Activated CD8-positive, alpha-beta T cell treated with anti-CD3 and anti-CD28 coated beads for 36 hours (primary cell): ENCODE measurements around the gene DDX51. TPM values are rescaled to one million over a fixed set of nuclear protein-coding genes. Genes with fewer than 3 reads are reported as not detected.

Source experiments
- ATAC-seq: fragments of 200-7000 bp; cut with Tn5 transposase; one replicate; pipeline ENCODE4 v1.10.0; 2021; ENCODE audit warnings: mild to moderate bottlenecking, moderate library complexity
- CTCF ChIA-PET: fragments of 350-600 bp; sonication (Branson Sonifier 250); formaldehyde crosslinking; loops from one replicate; lab custom pipeline; 2021; ENCODE audit warnings: antibody characterized with exemption; lab: Charles Lee
- POLR2A ChIA-PET: fragments of 350-600 bp; sonication (Branson Sonifier 250); formaldehyde crosslinking; loops from one replicate; lab custom pipeline; 2021; ENCODE audit warnings: antibody characterized with exemption; lab: Charles Lee
- DNase-seq: peaks from one replicate; pipeline ENCODE4 v3.0.0-alpha.2; 2020
- H3K27ac Mint-ChIP-seq: one replicate; pipeline ENCODE4 v1.8.0; 2021; ENCODE audit warnings: mild to moderate bottlenecking, mixed read lengths
- H3K27me3 Mint-ChIP-seq: one replicate; pipeline ENCODE4 v1.8.0; 2021; ENCODE audit warnings: mixed read lengths
- H3K36me3 Mint-ChIP-seq: one replicate; pipeline ENCODE4 v1.8.0; 2021; ENCODE audit warnings: low read depth, mixed read lengths
- H3K4me1 Mint-ChIP-seq: one replicate; pipeline ENCODE4 v1.8.0; 2021; ENCODE audit warnings: low read depth, mixed read lengths
- H3K4me3 Mint-ChIP-seq: one replicate; pipeline ENCODE4 v1.8.0; 2021; ENCODE audit warnings: mild to moderate bottlenecking, moderate library complexity, mixed read lengths
- H3K9me3 Mint-ChIP-seq: one replicate; pipeline ENCODE4 v1.8.0; 2021; ENCODE audit warnings: mixed read lengths
- intact Hi-C: fragments of 100-400 bp; cut with micrococcal nuclease; formaldehyde crosslinking; loops from one replicate; pipeline ENCODE4 v1.10.0; 2022
- total RNA-seq, 2 experiments: library from RNA; stranded (reverse); gene quantifications; one replicate each; pipeline ENCODE4 v1.2.3, GENCODE V29; 2021
- TF ChIP-seq, protein P1 (sequence below): fragments of 200-600 bp; IDR thresholded peaks from one replicate; pipeline ENCODE4 v1.8.0; 2022; ENCODE audit warnings: antibody characterized with exemption, mild to moderate bottlenecking

The DDX51 gene
- total RNA-seq, 2 experiments from 2014 or later, result 24.1 to 25.5 TPM

DNA sequence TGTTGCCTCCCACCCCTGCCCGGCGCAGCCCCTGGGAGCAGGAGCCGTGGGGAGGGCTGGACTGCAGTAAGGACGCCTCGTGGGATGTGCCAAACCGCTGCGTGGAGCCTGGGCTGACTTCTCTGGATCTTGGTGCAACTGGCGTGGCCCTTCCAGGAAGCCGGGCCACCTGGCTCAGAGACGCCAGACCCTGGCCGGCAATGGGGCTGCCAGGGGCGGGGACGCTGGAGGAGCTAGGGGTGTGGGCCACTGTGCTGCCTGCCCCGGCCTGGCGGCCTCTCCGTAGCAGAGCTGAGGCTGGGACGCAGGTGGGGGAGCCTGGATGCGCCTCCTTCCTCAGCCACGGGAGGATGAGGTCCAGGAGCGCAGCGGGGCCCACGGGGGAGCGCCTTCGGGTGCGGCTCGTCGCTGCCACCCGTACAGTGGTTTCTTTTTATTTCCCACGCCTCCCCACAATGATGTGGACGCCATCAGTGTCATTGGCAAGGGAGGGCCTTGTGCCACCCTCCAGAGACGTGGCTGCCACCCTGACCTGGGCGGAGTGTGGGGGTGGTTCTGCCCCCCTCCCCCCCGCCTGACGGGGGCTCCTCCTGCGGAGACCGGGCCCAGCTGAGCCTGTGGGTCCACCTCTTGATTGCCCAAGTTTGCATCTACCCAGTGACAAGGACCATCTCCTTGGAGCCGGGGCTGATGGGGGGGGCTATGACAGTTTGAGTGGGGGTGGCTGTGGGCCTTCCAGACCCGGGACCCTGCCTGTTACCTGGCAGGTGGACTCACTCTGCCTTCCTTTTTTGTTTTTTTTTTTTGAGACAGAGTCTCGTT lies 11.3 kb downstream of the DDX51 start:
- POLR2A ChIA-PET, result interaction anchor here (1.0 kb wide), 1 partner anchor 9 kb away, joined by 3 read pairs; no protein-coding TSS in a partner anchor
- H3K36me3 Mint-ChIP-seq, result peaks cover 16% of the 10 kb centered on the region
- H3K4me1 Mint-ChIP-seq, result no peaks in the 10 kb centered on the region
- TF ChIP-seq, protein P1, sequence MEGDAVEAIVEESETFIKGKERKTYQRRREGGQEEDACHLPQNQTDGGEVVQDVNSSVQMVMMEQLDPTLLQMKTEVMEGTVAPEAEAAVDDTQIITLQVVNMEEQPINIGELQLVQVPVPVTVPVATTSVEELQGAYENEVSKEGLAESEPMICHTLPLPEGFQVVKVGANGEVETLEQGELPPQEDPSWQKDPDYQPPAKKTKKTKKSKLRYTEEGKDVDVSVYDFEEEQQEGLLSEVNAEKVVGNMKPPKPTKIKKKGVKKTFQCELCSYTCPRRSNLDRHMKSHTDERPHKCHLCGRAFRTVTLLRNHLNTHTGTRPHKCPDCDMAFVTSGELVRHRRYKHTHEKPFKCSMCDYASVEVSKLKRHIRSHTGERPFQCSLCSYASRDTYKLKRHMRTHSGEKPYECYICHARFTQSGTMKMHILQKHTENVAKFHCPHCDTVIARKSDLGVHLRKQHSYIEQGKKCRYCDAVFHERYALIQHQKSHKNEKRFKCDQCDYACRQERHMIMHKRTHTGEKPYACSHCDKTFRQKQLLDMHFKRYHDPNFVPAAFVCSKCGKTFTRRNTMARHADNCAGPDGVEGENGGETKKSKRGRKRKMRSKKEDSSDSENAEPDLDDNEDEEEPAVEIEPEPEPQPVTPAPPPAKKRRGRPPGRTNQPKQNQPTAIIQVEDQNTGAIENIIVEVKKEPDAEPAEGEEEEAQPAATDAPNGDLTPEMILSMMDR, result no peak
- no peak overlapping the region for H3K27ac Mint-ChIP-seq
- H3K4me3 Mint-ChIP-seq, result no peak overlapping the region
- H3K9me3 Mint-ChIP-seq, result no peaks in the 10 kb centered on the region
- no peak for ATAC-seq
- no peak for DNase-seq
- CTCF ChIA-PET, result interaction anchor here (1.1 kb wide), 1 partner anchor 21 kb away, joined by 3 read pairs; no protein-coding TSS in a partner anchor
- no peaks in the 10 kb centered on the region for H3K27me3 Mint-ChIP-seq
- intact Hi-C loops, result no loop called here

DNA sequence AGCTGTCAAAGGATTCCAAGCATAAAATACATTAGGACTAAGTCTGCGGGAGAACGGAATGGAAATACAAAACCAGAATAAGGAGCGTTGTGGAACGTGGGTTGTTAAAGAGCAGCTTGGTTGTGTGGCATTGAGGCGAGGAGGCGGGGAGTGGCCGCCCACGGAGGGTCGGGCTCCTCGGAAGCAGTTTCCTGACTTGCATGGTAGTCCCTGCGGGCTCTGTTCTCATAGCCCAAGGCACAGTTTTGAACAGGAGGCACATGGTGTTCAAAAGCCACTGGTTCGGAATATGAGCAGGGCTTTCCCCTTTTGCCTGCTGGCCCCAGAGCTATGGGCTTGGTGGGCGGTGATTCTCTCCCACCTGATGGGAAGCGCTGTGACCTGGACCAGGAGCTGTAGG lies 12.2 kb downstream of the DDX51 start:
- Mint-ChIP-seq H3K36me3 (peaks cover 23% of the 10 kb centered on the region), H3K27me3 (no peaks in the 10 kb centered on the region), H3K9me3 (no peaks in the 10 kb centered on the region), H3K4me1 (no peaks in the 10 kb centered on the region), H3K27ac (no peak overlapping the region), H3K4me3 (no peak overlapping the region)
- ChIA-PET POLR2A (interaction anchor here (1.0 kb wide), 2 partner anchors 10 to 13 kb away, joined by 3 read pairs; no protein-coding TSS in a partner anchor), CTCF (no interaction called here)
- ATAC-seq, result no peak
- TF ChIP-seq, protein P1, result no peak
- intact Hi-C loops, result no loop called here
- DNase-seq, result no peak

DNA sequence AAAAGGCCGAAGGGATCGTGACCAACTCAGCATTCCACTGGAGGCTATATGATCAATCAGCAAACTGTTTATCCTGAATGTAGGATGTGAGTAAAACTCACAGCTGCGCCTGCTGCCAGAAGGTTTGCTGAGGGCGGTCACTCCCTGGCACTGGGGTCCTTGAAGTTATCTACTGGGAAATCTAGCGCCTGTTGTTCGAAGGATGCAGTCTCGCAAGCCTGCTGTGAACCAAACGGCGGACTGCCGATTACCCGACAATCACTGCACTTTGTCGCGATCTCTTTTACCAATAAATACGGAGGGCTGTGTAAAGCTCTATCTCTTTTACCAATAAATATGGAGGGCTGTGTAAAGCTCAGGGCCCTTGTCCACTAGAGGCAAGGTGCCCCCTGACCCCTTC lies 12.9 kb downstream of the DDX51 start:
- ATAC-seq, result no peak
- CTCF ChIA-PET, result no interaction called here
- Mint-ChIP-seq H3K9me3 (no peaks in the 10 kb centered on the region), H3K4me3 (no peak overlapping the region), H3K27me3 (no peaks in the 10 kb centered on the region), H3K4me1 (no peaks in the 10 kb centered on the region), H3K27ac (no peak overlapping the region), H3K36me3 (peaks cover 30% of the 10 kb centered on the region)
- intact Hi-C loops, result no loop called here
- POLR2A ChIA-PET, result interaction anchor here (1.0 kb wide), 1 partner anchor 14 kb away, joined by 3 read pairs; no protein-coding TSS in a partner anchor
- no peak for DNase-seq
- TF ChIP-seq, protein P1, result no peak

DNA sequence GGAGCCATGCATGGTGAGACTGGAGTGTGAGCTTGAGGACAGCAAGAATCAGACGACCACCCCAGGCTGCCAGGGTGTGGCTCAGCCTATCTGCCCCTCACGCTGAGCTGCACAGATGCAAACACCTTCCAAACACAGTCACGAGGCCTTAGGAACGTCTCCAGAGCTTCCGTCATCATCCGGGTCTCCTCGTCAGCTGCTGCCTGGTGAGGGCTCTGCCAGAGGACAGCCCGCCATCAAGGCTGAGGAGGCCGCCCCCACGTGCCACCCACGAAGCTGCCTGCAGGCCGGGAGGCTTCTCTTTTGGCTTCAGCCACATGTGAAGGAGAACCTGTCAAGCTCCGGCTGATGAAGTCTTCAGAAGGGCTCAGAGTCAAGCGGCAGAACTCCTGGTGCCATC lies 13.4 kb downstream of the DDX51 start:
- intact Hi-C loops, result no loop called here
- POLR2A ChIA-PET, result interaction anchor here (0.6 kb wide), 1 partner anchor 241 kb away, joined by 3 read pairs; no protein-coding TSS in a partner anchor
- TF ChIP-seq, protein P1, result no peak
- H3K9me3 Mint-ChIP-seq, result no peaks in the 10 kb centered on the region
- no peak overlapping the region for H3K4me3 Mint-ChIP-seq
- H3K4me1 Mint-ChIP-seq, result no peaks in the 10 kb centered on the region
- ATAC-seq (no peak), DNase-seq (no peak)
- no peak overlapping the region for H3K27ac Mint-ChIP-seq
- no peaks in the 10 kb centered on the region for H3K27me3 Mint-ChIP-seq
- peaks cover 34% of the 10 kb centered on the region for H3K36me3 Mint-ChIP-seq
- CTCF ChIA-PET, result no interaction called here

DNA sequence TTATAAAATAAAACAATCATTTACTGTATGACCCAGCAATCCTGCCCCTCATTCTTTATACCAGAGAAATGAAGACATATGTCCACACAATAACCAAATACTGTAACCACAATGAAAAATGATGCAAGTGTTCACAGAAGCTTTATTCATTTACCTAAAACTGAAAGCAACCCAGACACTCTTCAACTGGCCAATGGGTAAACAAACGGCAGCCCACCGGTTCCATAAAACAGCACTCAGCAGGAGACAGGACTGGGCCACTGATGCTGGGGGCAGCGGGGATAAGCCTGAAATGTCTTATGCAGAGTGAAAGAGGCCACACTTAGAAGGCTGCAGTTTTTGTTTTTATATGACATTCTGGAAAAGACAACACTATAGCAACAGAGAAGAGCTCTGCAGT lies 15.1 kb downstream of the DDX51 start:
- TF ChIP-seq, protein P1, result no peak
- intact Hi-C loops, result no loop called here
- ChIA-PET CTCF (no interaction called here), POLR2A (no interaction called here)
- Mint-ChIP-seq H3K4me1 (no peaks in the 10 kb centered on the region), H3K9me3 (no peaks in the 10 kb centered on the region), H3K27me3 (no peaks in the 10 kb centered on the region), H3K36me3 (peaks cover 49% of the 10 kb centered on the region), H3K4me3 (no peak overlapping the region), H3K27ac (no peak overlapping the region)
- no peak for ATAC-seq
- no peak for DNase-seq
